Endothelial cell of umbilical vein (primary cell): ENCODE measurements around the gene USP37. TPM values are rescaled to one million over a fixed set of nuclear protein-coding genes. Genes with fewer than 3 reads are reported as not detected.
"Not testable (repeated sequence)": the region's sequence is repeated elsewhere in the genome, so short reads cannot be mapped to it uniquely, and the experiment has no call there.

ENCODE experiments used
- BruUV-seq: library from RNA; stranded (reverse); fragments of 400-500 nt; replicated peaks from 2 replicates; lab custom pipeline; 2021; lab: Mats Ljungman, UMichigan
- CTCF ChIA-PET: fragments of 300-600, 350-600 bp; sonication (Branson Sonifier 250); formaldehyde crosslinking; loops from one replicate; lab custom pipeline; 2021; ENCODE audit warnings: antibody characterized with exemption, inconsistent platforms; lab: Charles Lee
- POLR2A ChIA-PET: fragments of 300-600, 350-600 bp; sonication (Branson Sonifier 250); formaldehyde crosslinking; loops from one replicate; lab custom pipeline; 2021; ENCODE audit warnings: antibody characterized with exemption, inconsistent platforms; lab: Charles Lee
- DNase-seq: peaks from one replicate; pipeline ENCODE4 v3.0.0-alpha.2; 2011; ENCODE audit warnings: low read depth, low spot score
- FAIRE-seq: peaks from 2 replicates; lab custom pipeline; 2011; peaks lifted over from hg19 to GRCh38; lab: Jason Lieb, UNC
- H2AFZ ChIP-seq: 2 replicates; pipeline ENCODE4 v1.6.0; 2012; ENCODE audit warnings: low read depth, low read length, control low read depth, inconsistent platforms
- H3K27ac ChIP-seq: 2 replicates; pipeline ENCODE4 v1.5.1; 2011; ENCODE audit warnings: low read depth, mild to moderate bottlenecking, control low read depth, low read length, moderate library complexity; ENCODE audit not compliant: insufficient read depth
- H3K27me3 ChIP-seq, 2 experiments: 2 replicates each; pipeline versions ENCODE4 v1.6.0 to v1.6.1; 2011; ENCODE audit warnings: low read length in 2 of 2, mixed read lengths in 1 of 2; ENCODE audit not compliant: control insufficient read depth in 2 of 2, insufficient read depth in 2 of 2
- H3K36me3 ChIP-seq, 2 experiments: 2 replicates in 1 of 2; 3 replicates in 1 of 2; pipeline ENCODE4 v1.5.1; 2011; ENCODE audit warnings: low read length in 2 of 2, mild to moderate bottlenecking in 1 of 2, moderate library complexity in 1 of 2; ENCODE audit not compliant: control insufficient read depth in 2 of 2, insufficient read depth in 2 of 2; ENCODE audit errors: extremely low read depth in 1 of 2
- H3K4me1 ChIP-seq: 3 replicates; pipeline ENCODE4 v1.5.1; 2011; ENCODE audit warnings: mild to moderate bottlenecking, low read length; ENCODE audit not compliant: control insufficient read depth, insufficient read depth; ENCODE audit errors: extremely low read depth
- H3K4me2 ChIP-seq: 2 replicates; pipeline ENCODE4 v1.6.1; 2011; ENCODE audit warnings: low read length, control low read depth, mixed read lengths; ENCODE audit not compliant: insufficient read depth
- H3K4me3 ChIP-seq, 3 experiments: fragments of 200-600 bp in 1 of 3; sonication (generic), shearing (Covaris generic) in 1 of 3; replicated peaks in 1 of 3; 2 replicates each; pipeline ENCODE4 v1.5.1; 2011 to 2016; ENCODE audit warnings: control low read depth in 3 of 3, low read length in 3 of 3, mild to moderate bottlenecking in 2 of 3, inconsistent platforms in 1 of 3, low read depth in 1 of 3, moderate library complexity in 1 of 3; ENCODE audit not compliant: insufficient read depth in 1 of 3
- H3K79me2 ChIP-seq: 2 replicates; pipeline ENCODE4 v1.6.0; 2012; ENCODE audit warnings: low read length, inconsistent platforms; ENCODE audit not compliant: control insufficient read depth, insufficient read depth
- H3K9ac ChIP-seq: replicated peaks from 2 replicates; pipeline ENCODE3; 2011; ENCODE audit warnings: low read length, control low read depth; ENCODE audit not compliant: insufficient read depth; ENCODE audit errors: extremely low read depth
- H3K9me1 ChIP-seq: replicated peaks from 3 replicates; pipeline ENCODE4 v1.6.0; 2011; ENCODE audit warnings: mild to moderate bottlenecking, low read length; ENCODE audit not compliant: control insufficient read depth, insufficient read depth; ENCODE audit errors: extremely low read depth
- H3K9me3 ChIP-seq: replicated peaks from 2 replicates; pipeline ENCODE4 v1.5.1; 2012; ENCODE audit warnings: low read length, inconsistent platforms; ENCODE audit not compliant: control insufficient read depth, insufficient read depth
- H4K20me1 ChIP-seq: replicated peaks from 2 replicates; pipeline ENCODE3; 2011; ENCODE audit warnings: mild to moderate bottlenecking, low read length; ENCODE audit not compliant: control insufficient read depth, insufficient read depth; ENCODE audit errors: extremely low read depth
- CTCF ChIP-seq, 2 donors: IDR thresholded peaks; 1 replicate in 1 of 2; 2 replicates in 1 of 2; pipeline ENCODE4 v1.5.1; 2011; ENCODE audit warnings: low read length in 2 of 2, mild to moderate bottlenecking in 2 of 2, moderate library complexity in 2 of 2, control low read depth in 1 of 2, inconsistent platforms in 1 of 2, low read depth in 1 of 2; ENCODE audit not compliant: insufficient read depth in 1 of 2; ENCODE audit errors: extremely low read depth in 1 of 2
- EZH2 ChIP-seq: IDR thresholded peaks from 2 replicates; pipeline ENCODE4 v1.6.1; 2012; ENCODE audit warnings: borderline replicate concordance, low read depth, mild to moderate bottlenecking, moderate library complexity, low read length, inconsistent platforms; ENCODE audit not compliant: severe bottlenecking
- FOS ChIP-seq: IDR thresholded peaks from 2 replicates; pipeline ENCODE4 v1.6.1; 2011; ENCODE audit warnings: mild to moderate bottlenecking, low read length, moderate library complexity, borderline replicate concordance; ENCODE audit not compliant: insufficient read depth
- GATA2 ChIP-seq: IDR thresholded peaks from 2 replicates; pipeline ENCODE4 v1.7.0; 2011; ENCODE audit warnings: low read depth, mild to moderate bottlenecking, moderate library complexity, mixed read lengths, low read length; ENCODE audit not compliant: insufficient read length, insufficient read depth
- JUN ChIP-seq: IDR thresholded peaks from 2 replicates; pipeline ENCODE4 v1.6.1; 2011; ENCODE audit warnings: borderline replicate concordance, low read depth; ENCODE audit not compliant: insufficient read length, insufficient read depth
- MAX ChIP-seq: IDR thresholded peaks from 2 replicates; pipeline ENCODE4 v1.6.1; 2011; ENCODE audit not compliant: insufficient read depth, insufficient read length
- MYC ChIP-seq: IDR thresholded peaks from one replicate; pipeline ENCODE4 v1.6.1; 2011; ENCODE audit warnings: mild to moderate bottlenecking, low read depth, low read length
- POLR2A ChIP-seq: IDR thresholded peaks from 2 replicates; pipeline ENCODE4 v1.6.1; 2012; ENCODE audit warnings: low read depth, mild to moderate bottlenecking, control low read depth, low read length
- POLR2AphosphoS5 ChIP-seq: IDR thresholded peaks from 2 replicates; pipeline ENCODE4 v1.6.1; 2012; ENCODE audit warnings: low read depth, mild to moderate bottlenecking, control low read depth, low read length, moderate library complexity; ENCODE audit not compliant: insufficient read depth
- dilution Hi-C: fragments of 300-500 bp; cut with MboI; formaldehyde crosslinking; loops from one replicate; pipeline ENCODE4 v1.15.0; 2019; ENCODE audit warnings: low sequenced_read_pairs; ENCODE audit not compliant: extremely low pct_ligation_motif_present
- intact Hi-C: fragments of 100-400 bp; cut with micrococcal nuclease; formaldehyde crosslinking; loops from one replicate; pipeline ENCODE4 v1.10.0; 2022
- polyA plus RNA-seq, 4 experiments: library from polyadenylated mRNA; depleted of rRNA in 3 of 4; stranded (reverse) in 3 of 4; unstranded in 1 of 4; fragments of >200 nt; gene quantifications; 2 replicates each; pipeline versions ENCODE4 v1.2.1 to v1.2.3, GENCODE V29; 2011 to 2012; ENCODE audit warnings: missing spikeins in 1 of 4
- total RNA-seq: library from RNA; stranded (reverse); gene quantifications from 2 replicates; pipeline ENCODE4 v1.2.3, GENCODE V29; 2021

Gene USP37
- total and polyA plus RNA-seq, 2 donors (not counting 3 experiments of a cell fraction or from before 2014, with no cell fraction given), result 1.9 to 14.4 TPM

DNA sequence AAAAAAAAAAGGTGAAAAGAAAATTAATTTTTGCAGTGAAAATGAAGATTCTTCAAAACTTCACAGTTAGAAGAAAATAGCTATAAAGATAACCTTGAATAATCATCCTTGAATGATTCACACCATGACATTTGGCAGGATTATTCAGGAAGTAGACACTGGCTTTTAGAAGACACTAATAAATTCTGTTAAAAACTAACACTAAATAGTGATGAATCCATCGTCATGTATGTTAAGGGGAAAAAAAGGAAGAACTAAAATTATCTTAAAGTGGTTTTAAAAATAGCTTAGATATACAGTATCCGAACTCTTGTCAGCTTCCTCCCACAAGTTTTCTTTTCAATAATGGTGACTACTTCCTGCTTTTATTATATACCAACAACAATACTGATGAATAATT lies 10.2 kb downstream of the USP37 start:
- FAIRE-seq (no peak), DNase-seq (no peak)
- TF ChIP-seq FOS (peak; percentile 23), EZH2 (no peak)
- no peaks in the 10 kb centered on the region for H3K9me3 ChIP-seq
- H3K9ac ChIP-seq, result no peak overlapping the region
- dilution Hi-C loops, result no loop called here
- no peak overlapping the region for H2AFZ ChIP-seq
- no TSS peak for BruUV-seq
- POLR2A ChIA-PET, result interaction anchor here (0.6 kb wide), 1 partner anchor 50 kb away, joined by 3 read pairs; no protein-coding TSS in a partner anchor
- H3K4me1 ChIP-seq, result peaks cover 11% of the 10 kb centered on the region
- peak overlapping the region in 1 of 3 experiments; percentile 14 for H3K4me3 ChIP-seq
- peak overlapping the region; percentile 48 for H3K27ac ChIP-seq
- H3K36me3 ChIP-seq, result peaks cover 2 to 12% of the 10 kb centered on the region in 2 experiments
- H3K4me2 ChIP-seq, result peak overlapping the region; percentile 79
- H4K20me1 ChIP-seq, result no peaks in the 10 kb centered on the region
- H3K79me2 ChIP-seq, result no peaks in the 10 kb centered on the region
- intact Hi-C loops, result no loop called here
- H3K27me3 ChIP-seq, result no peaks in the 10 kb centered on the region
- CTCF ChIA-PET, result interaction anchor here (0.6 to 1.2 kb wide), 6 partner anchors 20 to 290 kb away, joined by 3 to 6 read pairs (median 4); no protein-coding TSS in a partner anchor
- no peaks in the 10 kb centered on the region for H3K9me1 ChIP-seq

DNA sequence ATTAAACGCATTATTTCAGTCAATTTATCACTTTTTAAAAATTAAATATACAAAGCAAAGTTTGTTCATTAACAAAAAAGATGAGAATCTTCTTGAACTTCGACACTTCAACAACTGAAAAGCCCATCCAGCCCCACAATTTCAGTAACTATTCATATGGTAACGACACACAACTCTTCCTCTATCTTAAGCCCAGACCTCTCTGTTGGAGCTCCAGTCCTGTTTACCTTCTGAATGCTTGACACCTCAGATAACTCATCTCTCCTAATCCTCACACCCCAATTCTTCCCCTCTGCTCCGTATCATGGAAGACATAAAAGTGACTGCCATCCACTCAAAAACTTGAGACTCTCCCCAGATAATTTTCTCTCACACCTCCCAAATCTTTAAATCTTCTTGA lies 12.6 kb downstream of the USP37 start:
- Histone ChIP-seq H2AFZ (no peak overlapping the region), H3K36me3 (peaks cover 0 to 14% of the 10 kb centered on the region in 2 experiments), H3K27ac (no peak overlapping the region), H3K27me3 (no peaks in the 10 kb centered on the region), H3K9me3 (no peaks in the 10 kb centered on the region), H3K4me1 (peaks cover 11% of the 10 kb centered on the region), H3K9ac (no peak overlapping the region), H3K4me3 (no peak overlapping the region), H4K20me1 (no peaks in the 10 kb centered on the region), H3K79me2 (no peaks in the 10 kb centered on the region), H3K9me1 (no peaks in the 10 kb centered on the region), H3K4me2 (no peak overlapping the region)
- dilution Hi-C loops, result no loop called here
- intact Hi-C loops, result no loop called here
- TF ChIP-seq JUN (no peak), POLR2A (no peak), MAX (no peak), POLR2AphosphoS5 (no peak), CTCF (IDR thresholded peaks at IDR 0.05; ENCODE audit: extremely low read depth in 1 of 2, insufficient read depth in 1 of 2, low read depth in 1 of 2, low read length in 2 of 2) (no peak), GATA2 (no peak), FOS (no peak), MYC (no peak), EZH2 (no peak)
- DNase-seq (no peak), FAIRE-seq (no peak)
- POLR2A ChIA-PET, result no interaction called here
- BruUV-seq, result no TSS peak
- CTCF ChIA-PET, result no interaction called here

- H3K27ac ChIP-seq, FAIRE-seq, H2AFZ ChIP-seq, dilution Hi-C loops, H4K20me1 ChIP-seq, H3K79me2 ChIP-seq, DNase-seq, CTCF ChIA-PET, POLR2A ChIA-PET, H3K9me3 ChIP-seq, H3K9me1 ChIP-seq, H3K4me2 ChIP-seq, H3K4me3 ChIP-seq, intact Hi-C loops, H3K27me3 ChIP-seq, H3K9ac ChIP-seq, BruUV-seq: not testable (repeated sequence)
- H3K4me1 ChIP-seq, result peaks cover 11% of the 10 kb centered on the region
- peaks cover 0 to 12% of the 10 kb centered on the region in 2 experiments for H3K36me3 ChIP-seq
Measured at GRCh38 chr2:218554225-218554624, 13.9 kb downstream of the USP37 start.
